Omental fat pad (tissue), 4 donors: ENCODE results near the gene ATP6AP1. TPM values are rescaled to one million over a fixed set of nuclear protein-coding genes. Genes with fewer than 3 reads are reported as not detected.
A peak's percentile ranks its signal among the peaks of the same experiment; 100 is the strongest.

Experiments
- ATAC-seq: fragments of 150-250 bp; one replicate; pipeline ENCODE4 v1.9.1; 2016; ENCODE audit warnings: mild to moderate bottlenecking, moderate library complexity; ENCODE audit not compliant: low FRiP score
- DNase-seq: peaks from one replicate; pipeline ENCODE4 v3.0.0-alpha.2; 2019; ENCODE audit warnings: low spot score
- CTCF ChIP-seq, 3 donors: fragments of 450-650 bp; IDR thresholded peaks; one replicate each; pipeline ENCODE4 v1.5.1; 2016 to 2017; ENCODE audit warnings: antibody characterized with exemption in 3 of 3, mild to moderate bottlenecking in 3 of 3, moderate library complexity in 2 of 3
- total RNA-seq, 4 donors: library from RNA; depleted of rRNA; stranded (reverse); fragments of >200 nt; gene quantifications; one replicate each; pipeline ENCODE4 v1.1.0, GENCODE V29; 2016

ATP6AP1 gene
- total RNA-seq, 4 donors from 2014 or later: 23.8 to 51.8 (median 37.2) TPM

- ATAC-seq (no peak), DNase-seq (no peak)
- no peak for TF ChIP-seq CTCF (IDR thresholded peaks at IDR 0.05)
Observed at GRCh38 chrX:154476821-154477220, 48.3 kb downstream of the ATP6AP1 start.

- DNase-seq (no peak), ATAC-seq (no peak)
- TF ChIP-seq CTCF (IDR thresholded peaks at IDR 0.05): no peak
Observed at GRCh38 chrX:154477891-154478477, 49.5 kb downstream of the ATP6AP1 start.

- DNase-seq (peak; percentile 82), ATAC-seq (peak; percentile 94)
- no peak for TF ChIP-seq CTCF (IDR thresholded peaks at IDR 0.05)
Observed at GRCh38 chrX:154478728-154479622, 50.5 kb downstream of the ATP6AP1 start, which contains the start of gene LAGE3. LAGE3 (minus strand) TSS chrX:154479281; CDS start chrX:154478915, 366 bp downstream.

- TF ChIP-seq CTCF (IDR thresholded peaks at IDR 0.05): no peak
- no peak for ATAC-seq
- DNase-seq: no peak
Observed at GRCh38 chrX:154481195-154481594, 52.7 kb downstream of the ATP6AP1 start.

GRCh38 chrX:154481911-154482601, 53.6 kb downstream of the ATP6AP1 start:
- no peak for ATAC-seq
- TF ChIP-seq CTCF (IDR thresholded peaks at IDR 0.05): no peak
- DNase-seq: no peak

- ATAC-seq (no peak), DNase-seq (no peak)
- no peak for TF ChIP-seq CTCF (IDR thresholded peaks at IDR 0.05)
Observed at GRCh38 chrX:154482786-154483185, 54.3 kb downstream of the ATP6AP1 start.
